ENCODE results near the gene KIF5C.

GRCh38 chr2:148876202-148876594 is 1.2 kb downstream of the KIF5C start:
- TF ChIP-seq CTCF (conservative IDR thresholded peaks at IDR 0.05) (no peak), ZFX (IDR thresholded peaks at IDR 0.05) (no peak)

All from C4-2B (cell line).